BJ (cell line): ENCODE results near the gene LRBA. TPM values are rescaled to one million over a fixed set of nuclear protein-coding genes. Genes with fewer than 3 reads are reported as not detected.

Experiments used
- CTCF ChIA-PET: fragments of 350-600 bp; formaldehyde crosslinking; extraction: SDS; loops from one replicate; lab custom pipeline; 2021; ENCODE audit warnings: antibody characterized with exemption, inconsistent platforms; lab: Yijun Ruan, JAX
- POLR2A ChIA-PET: fragments of 300-600 bp; sonication (Branson Sonifier 250); formaldehyde crosslinking; extraction: SDS; loops from one replicate; lab custom pipeline; 2021; ENCODE audit warnings: antibody characterized with exemption; lab: Charles Lee
- DNase-seq: peaks from one replicate; pipeline ENCODE4 v3.0.0-alpha.2; 2011; ENCODE audit warnings: low read depth
- H3K27me3 ChIP-seq: 2 replicates; pipeline ENCODE4 v1.6.0; 2011; ENCODE audit warnings: low read length; ENCODE audit not compliant: control insufficient read depth, insufficient read depth
- H3K36me3 ChIP-seq: 2 replicates; pipeline ENCODE4 v1.5.1; 2011; ENCODE audit warnings: low read length; ENCODE audit not compliant: control insufficient read depth, insufficient read depth
- H3K4me3 ChIP-seq: 2 replicates; pipeline ENCODE4 v1.5.1; 2011; ENCODE audit warnings: low read depth, mild to moderate bottlenecking, control low read depth, low read length
- CTCF ChIP-seq: IDR thresholded peaks from 2 replicates; pipeline ENCODE4 v1.5.1; 2011; ENCODE audit warnings: low read depth, mild to moderate bottlenecking, control low read depth, inconsistent platforms, low read length, moderate library complexity; ENCODE audit not compliant: insufficient read depth
- polyA plus RNA-seq: library from polyadenylated mRNA; depleted of rRNA; stranded (reverse); fragments of >200 nt; gene quantifications from 2 replicates; pipeline ENCODE4 v1.2.3, GENCODE V29; 2011

The LRBA gene
- polyA plus RNA-seq, 1 experiment: 8.2 TPM

GRCh38 chr4:150318527-150318926, 696.6 kb downstream of the LRBA start:
- DNase-seq: no peak
- no peaks in the 10 kb centered on the region for H3K27me3 ChIP-seq
- ChIA-PET POLR2A (no interaction called here), CTCF (no interaction called here)
- TF ChIP-seq CTCF: no peak
- no peaks in the 10 kb centered on the region for H3K36me3 ChIP-seq
- H3K4me3 ChIP-seq: no peak overlapping the region

- ChIA-PET POLR2A (no interaction called here), CTCF (interaction anchor here (1.3 kb wide), 1 partner anchor 11 kb away, joined by 4 read pairs; no protein-coding TSS in a partner anchor)
- TF ChIP-seq CTCF: no peak
- Histone ChIP-seq H3K4me3 (no peak overlapping the region), H3K27me3 (no peaks in the 10 kb centered on the region), H3K36me3 (no peaks in the 10 kb centered on the region)
- DNase-seq: no peak
These were observed 698.5 kb downstream of the LRBA start for GRCh38 chr4:150316332-150317205.

DNA sequence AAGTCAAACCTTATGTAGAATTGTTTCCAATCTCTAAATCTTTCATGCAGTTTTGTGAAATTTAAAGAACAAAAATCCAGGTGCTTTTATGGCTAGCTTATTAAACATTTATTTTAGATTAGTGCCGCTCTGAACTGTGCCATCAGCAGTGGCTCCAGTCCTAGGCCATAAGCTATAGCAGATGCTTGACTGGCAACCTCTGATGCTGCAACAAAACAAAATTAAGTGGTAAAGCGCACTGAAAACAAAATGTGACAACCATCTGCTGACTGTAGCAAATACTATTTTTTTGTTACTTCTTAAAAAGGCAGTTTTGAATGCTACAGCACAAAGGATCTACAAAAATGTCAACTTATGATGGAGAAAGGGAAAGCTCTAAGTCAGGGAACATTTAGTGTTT, 699.4 kb downstream of the LRBA start:
- H3K36me3 ChIP-seq: no peaks in the 10 kb centered on the region
- POLR2A ChIA-PET: no interaction called here
- no peak for TF ChIP-seq CTCF
- H3K4me3 ChIP-seq: no peak overlapping the region
- H3K27me3 ChIP-seq: no peaks in the 10 kb centered on the region
- CTCF ChIA-PET: interaction anchor here (0.9 to 1.3 kb wide), 2 partner anchors 7 to 10 kb away, joined by 3 to 4 read pairs; no protein-coding TSS in a partner anchor
- DNase-seq: no peak

- no peak overlapping the region for H3K4me3 ChIP-seq
- DNase-seq: no peak
- TF ChIP-seq CTCF: no peak
- H3K36me3 ChIP-seq: no peaks in the 10 kb centered on the region
- ChIA-PET POLR2A (no interaction called here), CTCF (interaction anchor here (0.9 to 1.3 kb wide), 2 partner anchors 8 to 9 kb away, joined by 3 to 4 read pairs; no protein-coding TSS in a partner anchor)
- no peaks in the 10 kb centered on the region for H3K27me3 ChIP-seq
These were observed 699.9 kb downstream of the LRBA start for GRCh38 chr4:150315175-150315574.

DNA sequence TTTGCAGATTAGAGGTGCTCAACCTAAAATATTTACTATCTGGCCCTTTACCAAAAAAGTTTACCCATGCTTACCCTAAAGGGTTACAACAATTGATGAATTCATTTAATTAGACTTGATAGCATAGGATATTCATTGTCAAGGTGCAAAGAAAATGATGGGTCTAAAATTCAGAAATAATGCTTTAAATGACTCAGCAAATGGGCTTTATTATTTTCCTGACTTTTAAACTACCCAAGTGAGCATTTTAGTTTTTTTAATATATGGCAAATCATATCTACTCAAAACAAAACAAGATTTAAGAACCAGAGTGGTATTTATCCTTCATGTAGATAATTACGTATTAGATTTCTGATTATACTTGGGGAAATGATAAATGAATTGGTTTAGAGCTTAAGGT, 701.1 kb downstream of the LRBA start:
- ChIA-PET POLR2A (no interaction called here), CTCF (no interaction called here)
- no peak for TF ChIP-seq CTCF
- Histone ChIP-seq H3K4me3 (no peak overlapping the region), H3K27me3 (no peaks in the 10 kb centered on the region), H3K36me3 (no peaks in the 10 kb centered on the region)
- DNase-seq: no peak
